RCC 7860 (cell line): ENCODE results near the gene SCN4A.
"Not testable (repeated sequence)": the region's sequence is repeated elsewhere in the genome, so short reads cannot be mapped to it uniquely, and the experiment has no call there.

Experiments
- DNase-seq: peaks from one replicate; pipeline ENCODE4 v3.0.0-alpha.2; 2015; ENCODE audit warnings: low spot score
- FAIRE-seq: peaks from 2 replicates; lab custom pipeline; 2012; peaks lifted over from hg19 to GRCh38; lab: Jason Lieb, UNC

The SCN4A gene

GRCh38 chr17:63892316-63893037, 80.2 kb downstream of the SCN4A start:
- not testable (repeated sequence) for FAIRE-seq, DNase-seq

DNA sequence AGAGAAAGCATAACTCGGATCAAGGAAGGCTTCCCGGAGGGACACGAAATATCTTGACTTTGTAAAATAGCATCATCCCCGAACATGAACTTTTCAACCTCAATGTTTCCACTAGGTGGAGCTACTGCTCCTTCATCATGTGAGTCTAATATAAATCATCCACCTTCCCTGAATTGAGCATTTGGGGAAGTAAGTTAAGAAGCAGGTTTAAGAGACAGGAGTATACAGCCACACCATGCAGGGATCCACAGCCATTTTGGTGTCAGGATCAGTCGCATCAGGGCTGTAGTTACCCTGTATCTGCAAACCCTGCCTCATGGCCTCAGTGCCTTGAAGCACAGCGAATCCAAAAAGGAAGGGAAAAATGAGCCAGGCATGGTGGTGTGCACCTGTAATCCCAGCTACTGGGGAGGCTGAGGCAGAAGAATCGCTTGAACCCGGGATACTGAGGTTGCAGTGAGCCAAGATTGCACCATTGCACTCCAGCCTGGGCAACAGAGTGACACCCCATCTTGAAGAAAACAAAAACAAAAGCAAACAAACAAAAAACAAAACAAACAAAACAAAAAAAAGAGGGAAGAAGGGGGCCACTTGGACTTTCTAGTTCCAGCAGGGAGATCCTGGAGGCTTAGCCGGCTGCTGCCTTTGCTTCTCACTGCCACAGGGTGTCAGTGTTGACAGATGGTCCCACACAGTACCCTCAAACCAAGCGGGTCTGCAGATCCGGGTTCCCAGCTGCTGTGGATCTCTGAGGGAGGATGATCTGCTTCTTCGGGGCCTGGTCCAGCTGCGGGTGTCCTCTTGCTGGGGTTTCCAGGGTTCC, 83.5 kb downstream of the SCN4A start:
- peak; percentile 70 for FAIRE-seq
- DNase-seq: not testable (repeated sequence)
